ENCODE data around the gene LRRC51. TPM values are rescaled to one million over a fixed set of nuclear protein-coding genes. Genes with fewer than 3 reads are reported as not detected.
"Not testable (repeated sequence)": the region's sequence is repeated elsewhere in the genome, so short reads cannot be mapped to it uniquely, and the experiment has no call there.

Gene LRRC51
- total RNA-seq, 1 donor from 2014 or later = 5.8 TPM

GRCh38 chr11:72140661-72141060, 60.0 kb downstream of the LRRC51 start:
- Mint-ChIP-seq H3K36me3 (ENCODE audit: low read depth, unreplicated experiment) (no peaks in the 10 kb centered on the region), H3K27me3 (ENCODE audit: unreplicated experiment) (no peaks in the 10 kb centered on the region), H3K4me3 (ENCODE audit: unreplicated experiment) (no peak overlapping the region), H3K9me3 (ENCODE audit: unreplicated experiment) (no peaks in the 10 kb centered on the region), H3K4me1 (ENCODE audit: unreplicated experiment) (no peaks in the 10 kb centered on the region), H3K27ac (ENCODE audit: unreplicated experiment) (no peak overlapping the region)
- DNase-seq (ENCODE audit: low spot score) = no peak
- no peak for TF ChIP-seq CTCF (IDR thresholded peaks at IDR 0.05; ENCODE audit: unreplicated experiment)

GRCh38 chr11:72141066-72141465, 60.4 kb downstream of the LRRC51 start:
- DNase-seq (ENCODE audit: low spot score) = no peak
- Mint-ChIP-seq H3K4me3 (ENCODE audit: unreplicated experiment) (no peak overlapping the region), H3K4me1 (ENCODE audit: unreplicated experiment) (no peaks in the 10 kb centered on the region), H3K36me3 (ENCODE audit: low read depth, unreplicated experiment) (no peaks in the 10 kb centered on the region), H3K27me3 (ENCODE audit: unreplicated experiment) (no peaks in the 10 kb centered on the region), H3K27ac (ENCODE audit: unreplicated experiment) (no peak overlapping the region), H3K9me3 (ENCODE audit: unreplicated experiment) (no peaks in the 10 kb centered on the region)
- TF ChIP-seq CTCF (IDR thresholded peaks at IDR 0.05; ENCODE audit: unreplicated experiment) = no peak

DNA sequence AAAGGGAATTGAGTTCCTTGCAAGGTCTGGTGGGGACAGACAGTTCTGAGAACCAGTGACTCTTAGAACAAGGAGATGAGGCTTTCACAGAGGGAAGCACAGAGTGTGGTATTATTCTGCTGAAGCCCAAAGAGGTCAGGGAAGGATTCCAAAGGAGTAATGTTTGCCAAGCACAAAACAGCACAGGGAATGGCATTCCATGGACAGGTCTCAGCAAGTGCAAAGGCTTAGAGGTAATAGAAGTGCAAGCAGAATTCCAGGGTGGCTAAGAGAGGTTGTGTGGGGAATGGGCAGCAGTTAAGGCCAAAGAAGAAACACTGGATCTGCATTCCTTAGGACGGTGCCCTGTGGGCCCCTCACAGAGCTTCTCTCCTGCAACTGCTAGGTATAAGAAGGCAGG, 61.4 kb downstream of the LRRC51 start:
- H3K4me3 Mint-ChIP-seq (ENCODE audit: unreplicated experiment); H3K27ac Mint-ChIP-seq (ENCODE audit: unreplicated experiment); H3K36me3 Mint-ChIP-seq (ENCODE audit: low read depth, unreplicated experiment); H3K4me1 Mint-ChIP-seq (ENCODE audit: unreplicated experiment); DNase-seq (ENCODE audit: low spot score); H3K27me3 Mint-ChIP-seq (ENCODE audit: unreplicated experiment); H3K9me3 Mint-ChIP-seq (ENCODE audit: unreplicated experiment): not testable (repeated sequence)

DNA sequence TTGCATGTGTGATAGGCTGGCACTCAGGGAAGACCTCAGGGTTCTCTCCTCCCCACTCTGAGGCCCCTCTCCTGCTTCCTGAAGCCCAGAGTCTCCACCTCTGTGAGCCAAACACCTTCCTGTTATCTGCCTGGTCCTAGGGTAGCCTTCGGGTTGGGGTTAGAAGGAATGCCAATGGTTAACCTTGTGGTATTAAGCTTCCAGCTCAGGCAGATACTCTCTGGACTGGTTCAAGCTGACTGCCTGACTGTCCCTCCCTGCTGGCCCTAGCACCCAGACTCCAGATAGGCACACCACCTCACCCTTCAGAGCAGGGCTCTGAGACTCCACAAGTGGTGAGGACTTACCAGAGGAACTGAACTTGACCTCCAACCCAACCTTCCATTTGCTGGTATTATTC, 61.9 kb downstream of the LRRC51 start:
- not testable (repeated sequence) for H3K9me3 Mint-ChIP-seq (ENCODE audit: unreplicated experiment); H3K36me3 Mint-ChIP-seq (ENCODE audit: low read depth, unreplicated experiment); H3K27ac Mint-ChIP-seq (ENCODE audit: unreplicated experiment); H3K4me1 Mint-ChIP-seq (ENCODE audit: unreplicated experiment); H3K27me3 Mint-ChIP-seq (ENCODE audit: unreplicated experiment); DNase-seq (ENCODE audit: low spot score); H3K4me3 Mint-ChIP-seq (ENCODE audit: unreplicated experiment)

DNA sequence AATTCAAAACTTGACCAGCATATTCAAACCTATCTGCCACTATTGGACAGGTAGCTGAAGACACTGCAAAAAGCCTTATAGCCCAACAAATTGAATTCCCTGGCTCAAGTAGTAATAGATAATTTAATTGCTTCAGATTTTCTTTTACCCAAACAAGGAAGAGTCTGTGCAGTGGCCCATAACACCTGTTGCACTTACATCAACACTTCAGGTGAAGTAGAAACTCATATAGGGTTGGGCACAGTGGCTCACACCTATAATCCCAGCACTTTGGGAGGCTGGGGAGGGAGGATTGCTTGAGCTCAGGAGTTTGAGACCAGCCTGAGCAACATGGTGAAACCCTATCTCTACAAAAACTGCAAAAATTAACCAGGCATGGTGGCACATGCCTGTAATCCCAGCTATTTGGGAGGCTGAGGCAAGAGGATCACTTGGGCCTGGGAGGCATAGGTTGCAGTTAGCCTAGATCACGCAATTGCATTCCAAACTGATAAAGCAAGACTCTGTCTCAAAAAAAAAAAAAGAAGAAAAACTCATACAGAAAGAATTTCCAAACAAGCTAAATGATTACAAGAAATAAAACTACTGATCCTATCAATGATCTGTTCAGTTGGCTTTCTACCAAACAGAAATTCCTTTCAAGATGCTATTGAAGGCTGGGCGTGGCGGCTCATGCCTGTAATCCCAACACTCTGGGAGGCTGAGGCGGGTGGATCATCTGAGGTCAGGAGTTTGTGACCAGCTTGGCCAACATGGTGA, 64.3 kb downstream of the LRRC51 start:
- Mint-ChIP-seq H3K36me3 (ENCODE audit: low read depth, unreplicated experiment) (no peaks in the 10 kb centered on the region), H3K9me3 (ENCODE audit: unreplicated experiment) (no peaks in the 10 kb centered on the region)
- no peak for DNase-seq (ENCODE audit: low spot score)

More for the DNA sequence above, 64.3 kb downstream of the LRRC51 start:
- H3K27ac Mint-ChIP-seq (ENCODE audit: unreplicated experiment) = no peak overlapping the region
- no peak overlapping the region for H3K4me3 Mint-ChIP-seq (ENCODE audit: unreplicated experiment)
- H3K4me1 Mint-ChIP-seq (ENCODE audit: unreplicated experiment) = no peaks in the 10 kb centered on the region
- no peaks in the 10 kb centered on the region for H3K27me3 Mint-ChIP-seq (ENCODE audit: unreplicated experiment)
- TF ChIP-seq CTCF (IDR thresholded peaks at IDR 0.05; ENCODE audit: unreplicated experiment) = no peak

Small RNAs within 50 kb of the gene (microRNA-seq; reads per million reads assigned to microRNA genes)
- gene MIR3165 (ENCODE audit: unreplicated experiment) = 0.42 reads per million

Other genes starting within 250 kb of the LRRC51 start
- gene DEFB108B, start 247.7 kb upstream of the LRRC51 start, total RNA-seq (ENCODE audit: unreplicated experiment) = not detected
- gene DEFB131B, start 202.4 kb upstream of the LRRC51 start, total RNA-seq (ENCODE audit: unreplicated experiment) = not detected
- 3.5 TPM for gene XNDC1N, start 152.3 kb upstream of the LRRC51 start, total RNA-seq (ENCODE audit: unreplicated experiment)
- gene RNF121, start 151.8 kb upstream of the LRRC51 start, total RNA-seq (ENCODE audit: unreplicated experiment) = 37.3 TPM
- gene IL18BP, start 81.9 kb upstream of the LRRC51 start, total RNA-seq (ENCODE audit: unreplicated experiment) = 17.7 TPM
- 173 TPM for gene NUMA1, start 308 bp upstream of the LRRC51 start, total RNA-seq (ENCODE audit: unreplicated experiment)
- gene LAMTOR1, start 22.4 kb downstream of the LRRC51 start, total RNA-seq (ENCODE audit: unreplicated experiment) = 105 TPM
- not detected for gene TOMT, start 25.1 kb downstream of the LRRC51 start, total RNA-seq (ENCODE audit: unreplicated experiment)
- 36.5 TPM for gene ANAPC15, start 31.8 kb downstream of the LRRC51 start, total RNA-seq (ENCODE audit: unreplicated experiment)
- not detected for gene FOLR3, start 54.9 kb downstream of the LRRC51 start, total RNA-seq (ENCODE audit: unreplicated experiment)
- gene FOLR1, start 111.3 kb downstream of the LRRC51 start, total RNA-seq (ENCODE audit: unreplicated experiment) = not detected
- gene FOLR2, start 135.9 kb downstream of the LRRC51 start, total RNA-seq (ENCODE audit: unreplicated experiment) = not detected
- 168 TPM for gene INPPL1, start 143.9 kb downstream of the LRRC51 start, total RNA-seq (ENCODE audit: unreplicated experiment)
- not detected for gene PHOX2A, start 163.3 kb downstream of the LRRC51 start, total RNA-seq (ENCODE audit: unreplicated experiment)

Data from endothelial cell (in vitro differentiated cells).